Caco-2 (cell line): ENCODE results near the gene COL21A1. TPM values are rescaled to one million over a fixed set of nuclear protein-coding genes. Genes with fewer than 3 reads are reported as not detected.

Experiments
- BruUV-seq: library from RNA; stranded (reverse); fragments of 400-500 nt; replicated peaks from 2 replicates; lab custom pipeline; 2021; lab: Mats Ljungman, UMichigan
- CTCF ChIA-PET: fragments of 300-600 bp; sonication (Branson Sonifier 250); formaldehyde crosslinking; loops from one replicate; lab custom pipeline; 2022; ENCODE audit warnings: antibody characterized with exemption; lab: Charles Lee
- POLR2A ChIA-PET: fragments of 300-600 bp; sonication (Branson Sonifier 250); formaldehyde crosslinking; loops from one replicate; lab custom pipeline; 2022; ENCODE audit warnings: antibody characterized with exemption; lab: Charles Lee
- DNase-seq, 2 experiments: peaks; one replicate each; pipeline versions ENCODE4 v3.0.0 to v3.0.0-alpha.2; 2020 to 2022
- H3K27me3 ChIP-seq: replicated peaks from 2 replicates; pipeline ENCODE4 v1.6.0; 2011; ENCODE audit warnings: low read length; ENCODE audit not compliant: control insufficient read depth, insufficient read depth
- H3K36me3 ChIP-seq: 2 replicates; pipeline ENCODE4 v1.5.1; 2011; ENCODE audit warnings: low read length; ENCODE audit not compliant: control insufficient read depth, insufficient read depth
- H3K4me1 ChIP-seq: fragments of 250-450 bp; sonication (Bioruptor Pico); 2 replicates; pipeline ENCODE4 v1.5.1; 2020; ENCODE audit warnings: mild to moderate bottlenecking
- H3K4me3 ChIP-seq: 2 replicates; pipeline ENCODE4 v1.5.1; 2011; ENCODE audit warnings: low read depth, mild to moderate bottlenecking, control low read depth, low read length
- H3K9me3 ChIP-seq: fragments of 250-450 bp; sonication (Bioruptor Pico); 2 replicates; pipeline ENCODE4 v1.5.1; 2020; ENCODE audit warnings: mild to moderate bottlenecking, moderate library complexity
- H3K27ac Mint-ChIP-seq: one replicate; pipeline ENCODE4 v1.8.0; 2022; ENCODE audit warnings: mixed read lengths; ENCODE audit not compliant: unreplicated experiment
- H3K27me3 Mint-ChIP-seq: one replicate; pipeline ENCODE4 v1.8.0; 2022; ENCODE audit warnings: mixed read lengths; ENCODE audit not compliant: insufficient read depth, unreplicated experiment
- H3K36me3 Mint-ChIP-seq: one replicate; pipeline ENCODE4 v1.8.0; 2022; ENCODE audit warnings: mild to moderate bottlenecking, mixed read lengths; ENCODE audit not compliant: insufficient read depth, unreplicated experiment
- H3K4me1 Mint-ChIP-seq: one replicate; pipeline ENCODE4 v1.8.0; 2022; ENCODE audit warnings: low read depth, mixed read lengths; ENCODE audit not compliant: unreplicated experiment
- H3K4me3 Mint-ChIP-seq: one replicate; pipeline ENCODE4 v1.8.0; 2022; ENCODE audit warnings: mild to moderate bottlenecking, moderate library complexity, mixed read lengths; ENCODE audit not compliant: unreplicated experiment
- H3K9me3 Mint-ChIP-seq: one replicate; pipeline ENCODE4 v1.8.0; 2022; ENCODE audit warnings: mixed read lengths; ENCODE audit not compliant: unreplicated experiment
- CTCF ChIP-seq, 2 experiments: fragments of 200-600 bp in 1 of 2; IDR thresholded peaks; 1 replicate in 1 of 2; 2 replicates in 1 of 2; pipeline versions ENCODE4 v1.5.1 to v1.8.0; 2011 to 2022; ENCODE audit warnings: antibody characterized with exemption in 1 of 2, control low read depth in 1 of 2, inconsistent platforms in 1 of 2, low read depth in 1 of 2, low read length in 1 of 2, mild to moderate bottlenecking in 1 of 2, moderate library complexity in 1 of 2; ENCODE audit not compliant: insufficient read depth in 1 of 2, severe bottlenecking in 1 of 2, unreplicated experiment in 1 of 2
- intact Hi-C: fragments of 100-400 bp; cut with micrococcal nuclease; formaldehyde crosslinking; loops from one replicate; pipeline ENCODE4 v1.10.0; 2022; ENCODE audit not compliant: unreplicated experiment
- total RNA-seq: library from RNA; stranded (reverse); gene quantifications from 2 replicates; pipeline ENCODE4 v1.2.3, GENCODE V29; 2022

Gene COL21A1
- total RNA-seq, 1 experiment from 2014 or later = 1.3 TPM

GRCh38 chr6:56144538-56145324 is 102.6 kb downstream of the COL21A1 start:
- Mint-ChIP-seq H3K36me3 (no peaks in the 10 kb centered on the region), H3K4me3 (no peak overlapping the region), H3K27ac (no peak overlapping the region), H3K9me3 (no peaks in the 10 kb centered on the region), H3K27me3 (no peaks in the 10 kb centered on the region), H3K4me1 (no peaks in the 10 kb centered on the region)
- ChIA-PET CTCF (no interaction called here), POLR2A (no interaction called here)
- no peaks in the 10 kb centered on the region for H3K36me3 ChIP-seq
- H3K4me1 ChIP-seq = no peaks in the 10 kb centered on the region
- H3K27me3 ChIP-seq = no peaks in the 10 kb centered on the region
- intact Hi-C loops = no loop called here
- H3K4me3 ChIP-seq = no peak overlapping the region
- no peak for TF ChIP-seq CTCF (IDR thresholded peaks at IDR 0.05; ENCODE audit: insufficient read depth in 1 of 2, low read depth in 1 of 2, low read length in 1 of 2, severe bottlenecking in 1 of 2, unreplicated experiment in 1 of 2)
- H3K9me3 ChIP-seq = no peaks in the 10 kb centered on the region
- DNase-seq = no peak
- BruUV-seq = no TSS peak

DNA sequence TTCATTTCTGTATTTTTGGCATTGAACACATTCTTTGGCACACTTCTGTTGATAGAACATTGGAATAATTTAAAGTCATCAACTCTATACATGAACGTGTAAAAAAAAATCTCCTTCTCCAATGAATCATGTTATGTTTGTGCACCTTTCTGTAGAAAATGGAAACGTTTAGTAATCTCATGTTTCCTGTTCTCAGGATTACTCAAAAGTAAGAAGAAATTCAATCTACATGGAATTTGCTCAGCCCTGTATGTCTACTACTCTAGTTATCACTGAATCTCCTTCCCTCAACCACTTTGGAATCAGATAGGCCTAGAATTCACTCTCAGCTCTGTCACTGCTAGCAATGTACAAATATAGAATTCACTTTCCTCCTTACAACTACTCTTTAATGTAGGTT is 103.6 kb downstream of the COL21A1 start:
- H3K9me3 ChIP-seq = no peaks in the 10 kb centered on the region
- BruUV-seq = no TSS peak
- no peak overlapping the region for H3K27ac Mint-ChIP-seq

GRCh38 chr6:56140090-56140489 is 107.3 kb downstream of the COL21A1 start:
- peaks cover 4% of the 10 kb centered on the region for H3K27me3 Mint-ChIP-seq
- peaks cover under 1% of the 10 kb centered on the region for H3K9me3 Mint-ChIP-seq
- BruUV-seq = no TSS peak
- no peaks in the 10 kb centered on the region for H3K4me1 Mint-ChIP-seq
- no peaks in the 10 kb centered on the region for H3K27me3 ChIP-seq
- CTCF ChIA-PET = no interaction called here
- no peak overlapping the region for H3K4me3 ChIP-seq
- TF ChIP-seq CTCF (IDR thresholded peaks at IDR 0.05; ENCODE audit: insufficient read depth in 1 of 2, low read depth in 1 of 2, low read length in 1 of 2, severe bottlenecking in 1 of 2, unreplicated experiment in 1 of 2) = no peak
- POLR2A ChIA-PET = no interaction called here
- no peak overlapping the region for H3K4me3 Mint-ChIP-seq
- intact Hi-C loops = no loop called here
- H3K27ac Mint-ChIP-seq = no peak overlapping the region
- no peaks in the 10 kb centered on the region for H3K36me3 Mint-ChIP-seq
- H3K36me3 ChIP-seq = no peaks in the 10 kb centered on the region
- no peak for DNase-seq
- H3K4me1 ChIP-seq = no peaks in the 10 kb centered on the region
- no peaks in the 10 kb centered on the region for H3K9me3 ChIP-seq

More for the DNA sequence above, 103.6 kb downstream of the COL21A1 start:
- no peak overlapping the region for H3K4me3 Mint-ChIP-seq
- Histone ChIP-seq H3K27me3 (no peaks in the 10 kb centered on the region), H3K36me3 (no peaks in the 10 kb centered on the region), H3K4me3 (no peak overlapping the region), H3K4me1 (no peaks in the 10 kb centered on the region)
- H3K4me1 Mint-ChIP-seq = no peaks in the 10 kb centered on the region
- ChIA-PET CTCF (no interaction called here), POLR2A (no interaction called here)
- no peaks in the 10 kb centered on the region for H3K27me3 Mint-ChIP-seq
- intact Hi-C loops = no loop called here
- H3K9me3 Mint-ChIP-seq = no peaks in the 10 kb centered on the region
- no peak for DNase-seq
- no peaks in the 10 kb centered on the region for H3K36me3 Mint-ChIP-seq
- TF ChIP-seq CTCF (IDR thresholded peaks at IDR 0.05; ENCODE audit: insufficient read depth in 1 of 2, low read depth in 1 of 2, low read length in 1 of 2, severe bottlenecking in 1 of 2, unreplicated experiment in 1 of 2) = no peak
